ENCODE measurements around the gene VPS13D.
"Not testable (repeated sequence)": the region's sequence is repeated elsewhere in the genome, so short reads cannot be mapped to it uniquely, and the experiment has no call there.

VPS13D gene

DNA sequence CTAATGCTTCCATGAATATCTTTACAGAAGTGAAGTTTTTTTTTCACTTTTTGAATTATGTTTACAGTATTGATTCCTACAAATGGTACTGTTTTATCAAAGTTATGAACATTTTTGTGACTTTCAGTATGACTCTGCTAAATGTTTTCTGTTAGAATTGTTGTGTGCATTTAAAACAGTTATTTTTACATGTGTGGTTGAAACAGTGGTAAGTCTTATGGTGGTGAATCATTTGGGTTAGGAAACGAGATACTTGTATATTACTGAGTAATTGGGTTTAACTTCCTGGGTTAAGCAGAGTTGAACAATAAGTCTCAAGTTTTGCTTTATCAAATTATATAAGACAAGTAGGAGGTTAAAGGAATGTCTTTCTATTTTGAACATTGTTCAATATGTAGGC is 66.8 kb downstream of the VPS13D start:
- peak; percentile 49 to 85 (median 80) for DNase-seq

GRCh38 chr1:12300706-12301105 is 70.9 kb downstream of the VPS13D start:
- no peak for DNase-seq

DNA sequence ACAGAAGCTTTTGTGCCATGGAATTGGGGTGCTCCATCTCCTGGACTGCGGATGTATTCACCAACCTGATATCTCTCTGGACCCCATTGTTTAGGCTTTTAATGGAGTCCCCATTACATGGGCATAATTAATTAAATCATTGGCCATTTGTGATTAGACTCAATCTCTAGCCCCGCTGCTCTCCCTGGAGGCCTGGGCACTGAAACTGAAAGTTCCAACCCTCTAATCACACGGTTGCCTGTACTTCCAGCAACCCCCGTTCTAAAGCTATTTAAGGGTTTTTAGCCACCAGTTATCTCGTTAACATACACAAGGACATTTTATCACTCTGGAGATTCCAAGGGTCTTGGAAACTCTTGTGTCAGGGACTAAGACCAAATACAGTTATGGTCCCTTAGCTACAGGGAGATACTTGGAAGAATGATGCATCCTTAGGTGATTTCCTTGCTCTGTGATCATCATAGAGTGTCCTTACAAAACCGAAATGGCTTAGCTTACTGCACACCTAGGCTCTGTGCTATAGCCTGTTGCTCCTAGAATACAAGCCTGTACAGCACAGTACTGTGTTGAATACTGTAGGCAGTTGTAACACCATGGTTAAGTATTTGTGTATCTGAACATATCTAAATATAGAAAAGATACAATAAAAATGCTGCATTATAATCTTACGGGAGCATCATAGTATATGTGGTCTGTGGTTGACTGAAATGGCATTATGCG is 71.8 kb downstream of the VPS13D start:
- no peak for DNase-seq

- no peak for DNase-seq
Measured at GRCh38 chr1:12302798-12303447, 73.1 kb downstream of the VPS13D start.

- no peak for DNase-seq
Measured at GRCh38 chr1:12305377-12305776, 75.5 kb downstream of the VPS13D start.

DNA sequence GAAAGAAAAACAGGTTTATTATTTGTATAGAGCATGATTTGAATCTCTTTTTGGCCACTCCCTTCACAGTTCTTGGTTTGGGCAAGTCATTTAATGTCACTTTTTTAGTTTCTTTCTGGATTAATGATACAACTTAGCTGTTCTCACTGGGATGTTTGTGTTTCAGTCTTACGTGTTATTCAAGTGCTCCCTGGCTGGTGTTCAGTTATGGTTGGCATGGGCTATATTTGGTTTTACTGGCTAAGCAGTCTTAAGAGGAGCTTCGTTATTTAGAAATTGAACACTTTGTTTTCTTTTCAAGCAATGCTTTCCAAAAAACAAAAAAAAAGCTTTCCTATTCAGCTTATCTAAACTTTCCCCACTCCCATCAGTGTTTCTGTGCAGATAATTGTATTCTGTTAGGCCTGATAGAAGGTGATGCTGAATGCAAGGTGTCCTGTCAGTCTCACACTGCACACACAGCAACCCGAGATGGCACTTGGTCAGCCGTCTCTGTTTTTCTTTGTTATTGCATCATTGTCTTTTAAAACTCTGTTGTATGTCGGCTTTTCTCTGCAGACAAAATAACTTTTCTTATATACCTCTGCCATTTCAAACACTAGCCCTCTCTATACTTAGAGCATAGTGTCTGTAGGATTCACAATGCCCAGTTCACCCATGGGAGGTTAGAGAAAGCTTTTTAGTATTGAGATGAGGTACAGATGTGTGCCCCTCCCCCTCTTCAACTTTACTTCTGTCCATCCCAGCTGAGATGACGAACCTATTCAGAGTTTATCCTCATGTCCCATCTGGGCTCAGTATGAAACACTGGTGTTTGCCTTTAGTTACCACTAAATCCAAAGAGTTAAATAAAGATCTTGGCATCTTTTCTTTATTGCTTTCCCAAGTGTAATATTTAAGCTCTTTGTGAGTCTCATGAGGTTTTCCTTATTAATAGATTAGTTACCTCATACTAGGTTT is 80.2 kb downstream of the VPS13D start:
- DNase-seq = no peak

GRCh38 chr1:12314333-12314903 is 84.6 kb downstream of the VPS13D start:
- peak in 2 of 3 donors; percentile 53 to 62 for DNase-seq

DNA sequence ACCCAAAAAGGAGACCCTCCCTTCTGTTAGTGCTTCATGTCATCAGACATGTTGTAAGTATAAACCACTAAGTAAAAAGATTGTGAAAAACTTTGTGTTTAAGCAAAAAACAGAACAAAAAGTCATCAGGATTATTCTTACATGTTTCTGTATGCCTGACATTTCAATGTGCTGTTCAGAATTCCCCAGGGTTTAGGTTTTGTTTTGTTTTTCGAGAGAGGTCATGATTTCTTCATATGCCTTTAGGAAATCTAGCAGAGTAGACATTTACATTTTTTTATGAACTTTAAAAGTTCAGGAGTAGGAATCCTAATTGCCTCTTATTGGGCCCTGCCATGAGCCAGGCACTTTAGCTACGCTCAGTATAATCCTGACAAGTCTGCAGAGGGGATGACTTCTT is 85.3 kb downstream of the VPS13D start:
- DNase-seq = peak in 2 of 3 donors; percentile 36 to 49

DNA sequence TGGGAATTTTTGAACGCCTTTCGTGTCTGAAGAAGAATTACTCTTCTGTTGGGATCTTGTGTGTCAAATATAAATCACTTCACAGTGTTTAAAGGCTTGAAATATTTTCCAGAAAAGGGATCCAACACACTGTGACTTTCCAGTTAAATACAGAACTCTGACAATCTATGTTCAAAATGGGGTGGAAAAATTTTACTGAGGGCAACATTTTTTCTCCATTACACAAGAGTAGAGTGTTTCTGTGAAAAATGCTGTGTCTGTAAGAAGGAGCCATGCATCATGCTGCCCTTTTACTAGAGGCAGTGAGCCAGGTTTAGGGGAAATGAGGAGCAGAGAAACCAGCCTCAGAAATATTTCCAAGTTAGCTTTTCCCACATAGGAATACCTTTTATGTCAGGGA is 86.5 kb downstream of the VPS13D start:
- DNase-seq = no peak

GRCh38 chr1:12320486-12320885 is 90.7 kb downstream of the VPS13D start:
- DNase-seq = no peak

- no peak for DNase-seq
Measured at GRCh38 chr1:12324423-12324822, 94.6 kb downstream of the VPS13D start.

DNA sequence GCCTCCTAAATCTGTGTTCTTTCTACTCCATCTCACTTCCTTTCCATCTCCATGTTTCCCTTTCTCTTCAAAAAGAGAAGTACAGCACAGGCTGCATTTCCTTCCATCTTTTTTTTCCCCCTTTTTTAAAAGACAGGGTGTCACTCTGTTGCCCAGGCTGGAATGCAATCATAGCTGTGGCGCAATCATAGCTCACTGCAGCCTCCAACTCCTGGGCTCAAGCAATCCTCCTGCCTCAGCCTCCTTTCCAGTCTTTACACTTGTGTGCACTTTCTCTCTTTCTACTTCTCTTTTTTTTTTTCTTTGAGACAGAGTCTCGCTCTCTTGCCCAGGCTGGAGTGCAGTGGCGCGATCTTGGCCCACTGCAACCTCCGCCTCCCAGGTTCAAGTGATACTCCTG is 95.1 kb downstream of the VPS13D start:
- not testable (repeated sequence) for DNase-seq

- DNase-seq = no peak
Measured at GRCh38 chr1:12326986-12327385, 97.2 kb downstream of the VPS13D start.

DNA sequence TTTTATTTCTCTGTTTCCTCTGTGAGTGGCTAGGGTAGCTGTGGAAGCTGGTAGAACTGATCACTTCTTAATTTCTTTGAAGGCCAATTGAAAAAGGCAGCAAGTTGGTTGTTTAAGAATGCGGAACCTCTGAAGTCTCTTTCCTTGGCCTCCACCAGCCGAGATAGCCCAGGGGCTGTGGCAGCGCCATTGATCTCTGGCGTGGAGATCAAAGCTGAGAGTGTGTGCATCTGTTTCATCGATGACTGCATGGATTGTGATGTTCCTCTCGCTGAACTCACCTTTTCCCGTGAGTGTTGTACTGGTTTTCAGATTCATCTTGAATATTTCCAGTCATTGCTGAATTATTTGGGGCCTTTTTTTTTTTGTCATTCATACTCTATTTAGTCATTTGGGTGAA is 97.7 kb downstream of the VPS13D start:
- no peak for DNase-seq

DNA sequence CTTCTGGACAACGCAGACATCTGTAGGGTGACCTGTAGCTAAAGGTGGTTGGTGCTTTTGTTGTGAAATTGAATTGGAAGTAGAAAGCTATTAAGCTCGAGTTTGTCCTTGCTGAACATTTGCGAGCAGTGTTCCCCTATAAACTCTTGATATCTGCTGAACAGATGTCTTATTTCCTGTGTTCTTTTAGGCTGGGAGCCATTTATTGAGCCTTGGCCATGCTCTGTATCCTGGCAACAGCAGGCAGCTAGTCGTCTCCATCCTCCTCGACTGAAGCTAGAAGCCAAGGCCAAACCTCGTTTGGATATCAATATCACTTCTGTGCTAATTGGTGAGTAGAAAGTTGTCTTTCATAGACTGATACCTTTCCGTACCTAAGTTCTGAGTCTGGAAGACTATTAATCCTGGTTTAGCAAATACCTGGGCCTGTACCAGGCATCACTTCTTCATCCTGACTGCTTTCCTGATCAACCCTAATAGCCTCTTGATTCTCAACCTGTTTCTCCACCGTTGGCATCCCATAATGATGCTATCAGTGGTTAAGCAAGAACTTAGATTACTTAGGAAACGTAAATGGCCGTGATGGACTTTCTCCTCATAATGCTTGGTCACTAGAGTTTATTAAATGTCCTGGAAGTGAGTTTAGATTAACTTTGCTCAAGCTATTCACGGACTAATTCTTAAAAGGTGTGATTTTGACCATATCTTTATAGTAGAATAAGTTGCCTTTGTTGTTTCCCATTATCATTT is 103.4 kb downstream of the VPS13D start:
- DNase-seq = no peak

GRCh38 chr1:12335815-12336214 is 106.0 kb downstream of the VPS13D start:
- no peak for DNase-seq

- DNase-seq = peak in 1 of 3 donors; percentile 29
Measured at GRCh38 chr1:12336413-12336812, 106.6 kb downstream of the VPS13D start.

DNA sequence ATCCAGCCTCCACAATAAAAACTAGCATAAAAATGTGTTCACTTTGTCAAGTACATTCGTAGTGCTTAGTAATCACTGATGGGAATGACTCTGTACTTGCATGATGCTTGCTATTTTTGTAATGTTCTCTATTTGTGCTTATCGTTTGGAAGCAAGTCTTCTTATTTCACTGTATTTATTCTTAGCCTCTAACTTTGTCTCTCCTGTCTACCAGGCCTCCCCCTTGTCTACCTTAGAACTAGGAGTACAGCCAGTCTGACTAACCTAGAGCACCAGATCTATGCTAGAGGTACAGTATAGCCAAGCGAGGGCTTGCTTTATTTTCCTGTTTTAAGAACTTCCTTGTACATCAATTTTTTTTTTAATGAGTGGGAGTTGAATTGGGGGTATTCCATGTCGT is 108.2 kb downstream of the VPS13D start:
- peak in 1 of 3 donors; percentile 46 for DNase-seq

- DNase-seq = no peak
Measured at GRCh38 chr1:12338823-12339222, 109.0 kb downstream of the VPS13D start.

DNA sequence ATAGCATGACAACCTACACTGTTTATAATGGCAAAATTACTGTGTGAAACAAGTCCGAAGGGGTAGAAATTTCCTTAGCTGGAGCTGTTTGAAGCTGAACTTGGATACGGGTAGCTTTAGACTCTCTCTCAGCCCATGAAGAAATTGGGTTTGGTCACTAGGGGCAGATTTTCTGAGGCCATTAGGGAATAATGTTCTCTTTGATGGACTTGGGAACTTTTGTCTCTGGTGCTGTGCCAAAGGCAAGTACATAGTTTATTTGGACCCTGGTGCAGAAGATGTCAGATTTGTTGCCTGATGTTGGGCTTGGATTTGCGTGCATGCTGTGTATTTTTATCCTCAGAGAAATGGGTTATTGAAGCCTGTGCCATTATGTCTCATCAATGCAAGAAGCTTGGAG is 109.6 kb downstream of the VPS13D start:
- no peak for DNase-seq

DNA sequence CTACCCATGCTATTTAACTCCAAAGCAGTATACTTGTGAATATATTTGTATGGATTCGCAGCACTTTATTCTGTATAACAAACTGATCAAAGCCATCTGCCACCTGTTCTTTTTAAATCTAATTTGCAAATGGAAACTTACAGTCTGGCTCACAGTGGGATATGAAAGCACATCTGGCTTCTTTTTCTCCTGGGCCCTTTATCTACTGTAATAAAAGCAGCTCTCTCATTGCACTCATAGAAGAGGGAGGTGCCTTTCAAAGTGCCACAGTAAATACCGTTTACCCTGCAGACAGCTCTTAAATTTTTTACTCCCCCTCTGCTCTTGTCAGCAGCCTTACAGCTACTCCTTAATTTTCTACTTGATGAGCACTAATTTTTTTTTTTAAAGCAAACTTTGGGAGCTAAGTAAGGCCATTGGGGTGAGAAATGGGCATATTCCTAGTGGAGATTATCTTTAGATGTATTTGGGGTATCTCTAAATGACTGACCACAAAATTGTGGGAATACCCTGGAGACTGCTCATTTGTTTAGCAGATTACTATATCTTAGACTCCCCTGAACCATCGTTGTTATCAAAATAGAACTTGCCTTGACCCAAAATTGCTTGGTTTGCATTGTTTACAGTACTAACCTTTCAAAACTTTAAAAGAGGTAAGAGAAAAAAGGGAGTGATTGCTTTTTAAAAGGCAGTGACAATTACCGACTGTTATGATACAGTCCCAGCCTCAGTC is 110.1 kb downstream of the VPS13D start:
- DNase-seq = no peak

DNA sequence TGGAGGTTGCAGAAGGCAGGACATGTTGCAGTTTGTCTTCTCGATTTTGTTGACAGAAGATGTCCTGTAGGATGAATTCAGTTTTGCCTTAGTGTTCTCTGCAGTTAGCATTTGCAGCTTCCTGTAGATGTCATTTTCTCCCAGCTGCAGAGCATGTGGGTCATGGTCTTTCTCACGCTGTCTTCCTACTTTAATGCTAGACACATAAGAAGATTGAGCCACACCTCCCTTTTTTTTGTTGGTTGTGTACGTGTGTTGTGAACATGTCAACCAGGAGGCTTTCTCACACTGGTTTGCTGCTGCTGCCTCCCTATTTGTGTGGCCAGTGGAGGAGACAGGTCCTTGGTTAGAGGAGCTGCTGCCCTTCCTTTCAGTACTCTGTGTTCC is 110.7 kb downstream of the VPS13D start:
- no peak for DNase-seq
